B cell (primary cell): Measurements from ENCODE around the gene AP3S1. TPM values are rescaled to one million over a fixed set of nuclear protein-coding genes. Genes with fewer than 3 reads are reported as not detected.

Experiments used
- ATAC-seq: fragments of 200-7000 bp; cut with Tn5 transposase; one replicate; pipeline ENCODE4 v1.10.0; 2021; ENCODE audit warnings: low read depth, mild to moderate bottlenecking, moderate number of reproducible peaks, moderate library complexity
- CTCF ChIA-PET: fragments of 350-600 bp; sonication (Branson Sonifier 250); formaldehyde crosslinking; loops from one replicate; lab custom pipeline; 2021; ENCODE audit warnings: antibody characterized with exemption, inconsistent platforms; lab: Charles Lee
- POLR2A ChIA-PET: fragments of 350-600 bp; sonication (Branson Sonifier 250); formaldehyde crosslinking; loops from one replicate; lab custom pipeline; 2021; ENCODE audit warnings: antibody characterized with exemption; lab: Charles Lee
- DNase-seq: peaks from one replicate; pipeline ENCODE4 v3.0.0; 2013
- H2AFZ ChIP-seq: 2 replicates; pipeline ENCODE4 v1.6.1; 2012; ENCODE audit warnings: mild to moderate bottlenecking, low read depth, low read length; ENCODE audit not compliant: insufficient read depth, poor library complexity, severe bottlenecking
- H3K27ac ChIP-seq, 2 donors: 1 replicate in 1 of 2; 2 replicates in 1 of 2; pipeline ENCODE4 v1.5.1; 2012 to 2013; ENCODE audit warnings: low read length in 2 of 2, mild to moderate bottlenecking in 2 of 2, moderate library complexity in 1 of 2
- H3K27me3 ChIP-seq, 4 experiments: fragments of 200-600 bp in 1 of 4; sonication (generic) in 1 of 4; replicated peaks in 1 of 4; 1 replicate in 2 of 4; 2 replicates in 2 of 4; pipeline versions ENCODE4 v1.6.1 to v1.7.0; 2013 to 2016; ENCODE audit warnings: low read length in 3 of 4, mild to moderate bottlenecking in 2 of 4, mixed read lengths in 1 of 4, moderate library complexity in 1 of 4; ENCODE audit not compliant: insufficient read depth in 4 of 4, control insufficient read depth in 3 of 4; ENCODE audit errors: control extremely low read depth in 1 of 4
- H3K36me3 ChIP-seq, 2 experiments: replicated peaks in 1 of 2; 1 replicate in 1 of 2; 2 replicates in 1 of 2; pipeline versions ENCODE4 v1.6.1 to v1.7.1; 2013; ENCODE audit warnings: low read length in 1 of 2; ENCODE audit not compliant: insufficient read depth in 2 of 2, control insufficient read depth in 1 of 2; ENCODE audit errors: control extremely low read depth in 1 of 2, extremely low read depth in 1 of 2
- H3K4me1 ChIP-seq, 2 donors: fragments of 200-600 bp in 1 of 2; sonication (generic) in 1 of 2; 1 replicate in 1 of 2; 2 replicates in 1 of 2; pipeline versions ENCODE4 v1.5.1 to v1.6.1; 2013 to 2017; ENCODE audit warnings: low read length in 2 of 2; ENCODE audit not compliant: control insufficient read depth in 2 of 2, insufficient read depth in 2 of 2
- H3K4me2 ChIP-seq: replicated peaks from 2 replicates; pipeline ENCODE3; 2012; ENCODE audit warnings: mild to moderate bottlenecking, low read depth, low read length; ENCODE audit not compliant: poor library complexity, severe bottlenecking
- H3K4me3 ChIP-seq, 5 experiments: fragments of 200-600 bp in 1 of 5; sonication (generic) in 1 of 5; 1 replicate in 3 of 5; 2 replicates in 2 of 5; pipeline versions ENCODE4 v1.5.1 to v1.7.0; 2011 to 2016; ENCODE audit warnings: low read length in 4 of 5, mild to moderate bottlenecking in 4 of 5, low read depth in 2 of 5, control low read depth in 1 of 5, moderate library complexity in 1 of 5; ENCODE audit not compliant: insufficient read depth in 1 of 5; ENCODE audit errors: control extremely low read depth in 1 of 5, extremely low read depth in 1 of 5
- H3K79me2 ChIP-seq: fragments of 200-600 bp; sonication (generic); one replicate; pipeline ENCODE4 v1.6.0; 2016; ENCODE audit warnings: low read length; ENCODE audit not compliant: control insufficient read depth, insufficient read depth
- H3K9ac ChIP-seq: fragments of 200-600 bp; sonication (generic); 2 replicates; pipeline ENCODE4 v1.6.1; 2017; ENCODE audit warnings: mild to moderate bottlenecking, low read length, moderate library complexity
- H3K9me3 ChIP-seq, 3 donors: one replicate each; pipeline versions ENCODE4 v1.6.1 to v1.7.1; 2013; ENCODE audit warnings: low read length in 2 of 3; ENCODE audit not compliant: control insufficient read depth in 2 of 3, insufficient read depth in 1 of 3; ENCODE audit errors: control extremely low read depth in 1 of 3
- H4K20me1 ChIP-seq: 2 replicates; pipeline ENCODE4 v1.6.0; 2012; ENCODE audit warnings: mild to moderate bottlenecking, low read length; ENCODE audit not compliant: insufficient read depth, control insufficient read depth, poor library complexity, severe bottlenecking
- H3K27ac Mint-ChIP-seq: one replicate; pipeline ENCODE4 v1.8.0; 2021; ENCODE audit warnings: mixed read lengths
- H3K27me3 Mint-ChIP-seq: one replicate; pipeline ENCODE4 v1.8.0; 2021; ENCODE audit warnings: mixed read lengths
- H3K4me1 Mint-ChIP-seq: one replicate; pipeline ENCODE4 v1.8.0; 2021; ENCODE audit warnings: mixed read lengths
- H3K4me3 Mint-ChIP-seq: one replicate; pipeline ENCODE4 v1.8.0; 2021; ENCODE audit warnings: mixed read lengths
- H3K9me3 Mint-ChIP-seq: one replicate; pipeline ENCODE4 v1.8.0; 2022; ENCODE audit warnings: mixed read lengths; ENCODE audit not compliant: insufficient read depth
- CTCF ChIP-seq: fragments of 200-600 bp; IDR thresholded peaks from one replicate; pipeline ENCODE4 v1.8.0; 2022; ENCODE audit warnings: antibody characterized with exemption, mild to moderate bottlenecking
- EZH2 ChIP-seq: IDR thresholded peaks from 2 replicates; pipeline ENCODE4 v1.6.1; 2012; ENCODE audit warnings: borderline replicate concordance, low read depth, mild to moderate bottlenecking, moderate library complexity, low read length; ENCODE audit not compliant: insufficient read depth, poor library complexity, severe bottlenecking
- WGBS: methylation state at CpG from one replicate; pipeline ENCODE4 v1.1.5; 2013; ENCODE audit warnings: missing lambda C conversion rate; ENCODE audit not compliant: insufficient coverage; 5-methylcytosine and 5-hydroxymethylcytosine counted together
- intact Hi-C: fragments of 100-400 bp; cut with micrococcal nuclease; formaldehyde crosslinking; loops from one replicate; pipeline ENCODE4 v1.10.0; 2022
- polyA plus RNA-seq: library from polyadenylated mRNA; depleted of rRNA; stranded (reverse); fragments of >200 nt; gene quantifications from 2 replicates; pipeline ENCODE4 v1.2.3, GENCODE V29; 2012
- total RNA-seq, 2 donors: library from RNA; stranded (reverse); fragments of 120-200 nt in 1 of 2; gene quantifications; 1 replicate in 1 of 2; 2 replicates in 1 of 2; pipeline versions ENCODE4 v1.2.3 to v1.2.4, GENCODE V29; 2013 to 2022

Gene AP3S1
- total and polyA plus RNA-seq, 2 donors (not counting 1 experiment from before 2014, with no cell fraction given), result 12.8 to 47.6 TPM

DNA sequence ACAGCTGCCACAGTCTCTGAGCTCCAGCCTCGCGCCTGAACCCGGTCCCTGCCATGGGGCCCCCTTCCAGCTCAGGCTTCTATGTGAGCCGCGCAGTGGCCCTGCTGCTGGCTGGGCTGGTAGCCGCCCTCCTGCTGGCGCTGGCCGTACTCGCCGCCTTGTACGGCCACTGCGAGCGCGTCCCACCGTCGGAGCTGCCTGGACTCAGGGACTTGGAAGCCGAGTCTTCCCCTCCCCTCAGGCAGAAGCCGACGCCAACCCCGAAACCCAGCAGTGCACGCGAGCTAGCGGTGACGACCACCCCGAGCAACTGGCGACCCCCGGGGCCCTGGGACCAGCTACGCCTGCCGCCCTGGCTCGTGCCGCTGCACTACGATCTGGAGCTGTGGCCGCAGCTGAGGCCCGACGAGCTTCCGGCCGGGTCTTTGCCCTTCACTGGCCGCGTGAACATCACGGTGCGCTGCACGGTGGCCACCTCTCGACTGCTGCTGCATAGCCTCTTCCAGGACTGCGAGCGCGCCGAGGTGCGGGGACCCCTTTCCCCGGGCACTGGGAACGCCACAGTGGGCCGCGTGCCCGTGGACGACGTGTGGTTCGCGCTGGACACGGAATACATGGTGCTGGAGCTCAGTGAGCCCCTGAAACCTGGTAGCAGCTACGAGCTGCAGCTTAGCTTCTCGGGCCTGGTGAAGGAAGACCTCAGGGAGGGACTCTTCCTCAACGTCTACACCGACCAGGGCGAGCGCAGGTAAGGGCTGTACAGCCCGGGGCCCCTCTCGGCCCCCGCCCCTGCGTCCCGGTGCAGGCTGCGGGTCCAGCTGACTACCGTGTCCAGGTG, 121.0 kb downstream of the AP3S1 start:
- peaks cover 0 to 14% (median 0%) of the 10 kb centered on the region in 3 donors for H3K9me3 ChIP-seq
- peak; percentile 43 for ATAC-seq
- peaks cover 0 to 52% (median 43%) of the 10 kb centered on the region in 4 experiments for H3K27me3 ChIP-seq
- peak overlapping the region; percentile 40 for H2AFZ ChIP-seq
- TF ChIP-seq CTCF, result no peak
- no peak for TF ChIP-seq EZH2
- no peak overlapping the region for H3K27ac Mint-ChIP-seq
- peak overlapping the region; percentile 68 for H3K4me3 Mint-ChIP-seq
- intact Hi-C loops, result no loop called here
- 6% methylated on average over 66 of the region's 71 CpGs for WGBS
- H3K4me1 Mint-ChIP-seq, result peaks cover 18% of the 10 kb centered on the region
- POLR2A ChIA-PET, result no interaction called here
- no peaks in the 10 kb centered on the region for H3K9me3 Mint-ChIP-seq
- no peak overlapping the region for H3K27ac ChIP-seq
- H3K36me3 ChIP-seq, result no peaks in the 10 kb centered on the region
- DNase-seq, result no peak
- CTCF ChIA-PET, result interaction anchor here (0.8 to 1.1 kb wide), 2 partner anchors 9 to 105 kb away, joined by 4 to 6 read pairs; no protein-coding TSS in a partner anchor
- H3K27me3 Mint-ChIP-seq, result peaks cover 33% of the 10 kb centered on the region
- peak overlapping the region; percentile 50 for H3K9ac ChIP-seq
- H3K4me1 ChIP-seq, result peaks cover 22% of the 10 kb centered on the region in 2 donors
- peak overlapping the region; percentile 67 for H3K4me2 ChIP-seq
- H4K20me1 ChIP-seq, result no peaks in the 10 kb centered on the region
- H3K4me3 ChIP-seq, result peak overlapping the region in 4 of 5 experiments; percentile 21 to 39 (median 30)
- no peaks in the 10 kb centered on the region for H3K79me2 ChIP-seq

- ChIA-PET POLR2A (no interaction called here), CTCF (interaction anchor here (1.0 kb wide), 1 partner anchor 16 kb away, joined by 3 read pairs; no protein-coding TSS in a partner anchor)
- Mint-ChIP-seq H3K9me3 (no peaks in the 10 kb centered on the region), H3K27ac (no peak overlapping the region), H3K4me1 (peaks cover 18% of the 10 kb centered on the region), H3K4me3 (peak overlapping the region; percentile 4), H3K27me3 (peaks cover 33% of the 10 kb centered on the region)
- no peak for TF ChIP-seq EZH2
- TF ChIP-seq CTCF, result no peak
- Histone ChIP-seq H3K4me3 (no peak overlapping the region), H3K9me3 (peaks cover 0 to 14% (median 0%) of the 10 kb centered on the region in 3 donors), H4K20me1 (no peaks in the 10 kb centered on the region), H3K79me2 (no peaks in the 10 kb centered on the region), H3K4me1 (peaks cover 22% of the 10 kb centered on the region in 2 donors), H3K4me2 (no peak overlapping the region), H3K9ac (no peak overlapping the region), H3K27ac (no peak overlapping the region), H3K36me3 (no peaks in the 10 kb centered on the region), H3K27me3 (peaks cover 0 to 50% (median 42%) of the 10 kb centered on the region in 4 experiments), H2AFZ (no peak overlapping the region)
- ATAC-seq, result no peak
- no peak for DNase-seq
- intact Hi-C loops, result no loop called here
- WGBS, result 26% methylated on average over 13 of the region's 17 CpGs
Observed at GRCh38 chr5:115963566-115963965, 121.8 kb downstream of the AP3S1 start.
